ENCODE results near the gene SLC66A2.

- TF ChIP-seq, protein P1, sequence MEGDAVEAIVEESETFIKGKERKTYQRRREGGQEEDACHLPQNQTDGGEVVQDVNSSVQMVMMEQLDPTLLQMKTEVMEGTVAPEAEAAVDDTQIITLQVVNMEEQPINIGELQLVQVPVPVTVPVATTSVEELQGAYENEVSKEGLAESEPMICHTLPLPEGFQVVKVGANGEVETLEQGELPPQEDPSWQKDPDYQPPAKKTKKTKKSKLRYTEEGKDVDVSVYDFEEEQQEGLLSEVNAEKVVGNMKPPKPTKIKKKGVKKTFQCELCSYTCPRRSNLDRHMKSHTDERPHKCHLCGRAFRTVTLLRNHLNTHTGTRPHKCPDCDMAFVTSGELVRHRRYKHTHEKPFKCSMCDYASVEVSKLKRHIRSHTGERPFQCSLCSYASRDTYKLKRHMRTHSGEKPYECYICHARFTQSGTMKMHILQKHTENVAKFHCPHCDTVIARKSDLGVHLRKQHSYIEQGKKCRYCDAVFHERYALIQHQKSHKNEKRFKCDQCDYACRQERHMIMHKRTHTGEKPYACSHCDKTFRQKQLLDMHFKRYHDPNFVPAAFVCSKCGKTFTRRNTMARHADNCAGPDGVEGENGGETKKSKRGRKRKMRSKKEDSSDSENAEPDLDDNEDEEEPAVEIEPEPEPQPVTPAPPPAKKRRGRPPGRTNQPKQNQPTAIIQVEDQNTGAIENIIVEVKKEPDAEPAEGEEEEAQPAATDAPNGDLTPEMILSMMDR (IDR thresholded peaks at IDR 0.05): no peak
- TF ChIP-seq POLR2A (IDR thresholded peaks at IDR 0.05): no peak
These were observed 3.4 kb downstream of the SLC66A2 start for GRCh38 chr18:79947881-79948610.
